ENCODE results near the gene WDFY2. TPM values are rescaled to one million over a fixed set of nuclear protein-coding genes. Genes with fewer than 3 reads are reported as not detected.
A peak's percentile ranks its signal among the peaks of the same experiment; 100 is the strongest.

The WDFY2 gene
- total and polyA plus RNA-seq, 2 of the 13 experiments (the other 11 are each of a cell fraction or from before 2014, with no cell fraction given), result 22.6 to 27.0 TPM

GRCh38 chr13:51557875-51558612 is 26.2 kb upstream of the WDFY2 start (continued):
- 0 out of 2 replicates have a peak, but pooled peaks have one; percentile 29 for TF ChIP-seq ARID5B (CRISPR knock-in tag; IDR thresholded peaks at IDR 0.05)
- TF ChIP-seq FOXO4 (CRISPR knock-in tag; conservative IDR thresholded peaks at IDR 0.05), result no peak

GRCh38 chr13:51559946-51560735 is 24.1 kb upstream of the WDFY2 start:
- no peak overlapping the region for H3K4me2 ChIP-seq (ENCODE audit: low read depth, low read length)
- ChIA-PET CTCF (ENCODE audit: low intra/inter-chr PET ratio, low total read pairs) (no interaction called here), POLR2A (interaction anchor here (1.0 kb wide), 1 partner anchor 107 kb away, joined by 3 read pairs; the partner anchor contains the start of gene INTS6)
- H2AFZ ChIP-seq (ENCODE audit: low read length), result no peak overlapping the region
- no peaks in the 10 kb centered on the region for H3K36me3 ChIP-seq (replicated peaks in 1 of 2; ENCODE audit: control insufficient read depth in 1 of 2, insufficient read depth in 2 of 2, low read length in 2 of 2)
- no peaks in the 10 kb centered on the region for H3K27me3 ChIP-seq (ENCODE audit: control insufficient read depth in 1 of 2, insufficient read depth in 2 of 2, low read length in 2 of 2)
- ATAC-seq (no peak), DNase-seq (ENCODE audit: low spot score) (no peak), FAIRE-seq (no peak)
- H3K4me1 ChIP-seq (ENCODE audit: insufficient read depth, low read length), result 0 out of 2 replicates have a peak, but pooled peaks cover 17% of the 10 kb centered on the region
- H3K4me3 ChIP-seq (replicated peaks in 1 of 3; ENCODE audit: insufficient read depth in 1 of 3, low read depth in 2 of 3, low read length in 3 of 3), result no peak overlapping the region
- no peaks in the 10 kb centered on the region for H3K79me2 ChIP-seq (ENCODE audit: insufficient read depth, low read length)
- 4% methylated on average over 1 of the region's 1 CpG for WGBS (ENCODE audit: low lambda C conversion rate)
- intact Hi-C loops (cut with micrococcal nuclease; ENCODE audit: unreplicated experiment) (no loop called here), in situ Hi-C loops (cut with HindIII; ENCODE audit: extremely low pct_ligation_motif_present, low pct_unique_long_range_greater_than_20kb) (no loop called here)
- H3K9me3 ChIP-seq (ENCODE audit: low read length), result no peaks in the 10 kb centered on the region
- H3K9ac ChIP-seq (ENCODE audit: insufficient read depth, low read depth, low read length), result no peak overlapping the region
- no peaks in the 10 kb centered on the region for H4K20me1 ChIP-seq (ENCODE audit: insufficient read depth, low read length)
- H3K27ac ChIP-seq (ENCODE audit: extremely low read length, insufficient read depth, low read length), result no peak overlapping the region
- no TSS peak for BruUV-seq (replicated peaks)
- TF ChIP-seq NAIF1 (CRISPR knock-in tag; IDR thresholded peaks at IDR 0.05; ENCODE audit: borderline replicate concordance), result no peak
- no peak for TF ChIP-seq MLLT10 (CRISPR knock-in tag; IDR thresholded peaks at IDR 0.05)
- TF ChIP-seq CHD2 (IDR thresholded peaks at IDR 0.05; ENCODE audit: low read depth, low read length), result no peak
- TF ChIP-seq ZNF274 (CRISPR knock-in tag; IDR thresholded peaks at IDR 0.05), result no peak
- TF ChIP-seq ZNF891 (CRISPR knock-in tag; IDR thresholded peaks at IDR 0.05), result no peak
- TF ChIP-seq ZNF569 (CRISPR knock-in tag; IDR thresholded peaks at IDR 0.05; ENCODE audit: borderline replicate concordance), result no peak
- TF ChIP-seq ZMYM4 (CRISPR knock-in tag; IDR thresholded peaks at IDR 0.05), result no peak
- no peak for TF ChIP-seq DR1 (CRISPR knock-in tag; IDR thresholded peaks at IDR 0.05)
- no peak for TF ChIP-seq CREB3 (CRISPR knock-in tag; IDR thresholded peaks at IDR 0.05)
- TF ChIP-seq MTA1 (CRISPR knock-in tag; IDR thresholded peaks at IDR 0.05; ENCODE audit: borderline replicate concordance), result no peak
- no peak for TF ChIP-seq FOXA3 (CRISPR knock-in tag; IDR thresholded peaks at IDR 0.05)
- TF ChIP-seq NFYB (CRISPR knock-in tag; IDR thresholded peaks at IDR 0.05), result no peak

Measured in HepG2 (cell line).